Measurements from ENCODE around the gene CFL2. TPM values are rescaled to one million over a fixed set of nuclear protein-coding genes. Genes with fewer than 3 reads are reported as not detected.

The CFL2 gene
- total and polyA plus RNA-seq, 11 donors, result 381 to 1,097 (median 556) TPM

- Histone ChIP-seq H3K4me3 (no peak overlapping the region), H3K4me1 (peaks cover 0 to 10% (median 0%) of the 10 kb centered on the region in 12 donors), H3K27me3 (peaks cover 0 to 5% (median 0%) of the 10 kb centered on the region in 9 donors), H3K27ac (no peak overlapping the region), H3K36me3 (no peaks in the 10 kb centered on the region), H3K9me3 (no peaks in the 10 kb centered on the region)
- 77 to 87% (median 83%) methylated on average over 3 of the region's 3 CpGs for WGBS, 4 donors
- TF ChIP-seq POLR2A (IDR thresholded peaks at IDR 0.05) (no peak), CTCF (IDR thresholded peaks at IDR 0.05) (no peak)
- intact Hi-C loops (cut with DNase I), result no loop called here
- no peak for DNase-seq
- ATAC-seq, result no peak
Measured at GRCh38 chr14:34688470-34689206, 25.8 kb downstream of the CFL2 start.

GRCh38 chr14:34685819-34686428 is 28.5 kb downstream of the CFL2 start:
- 62 to 68% (median 63%) methylated on average over 7 of the region's 7 CpGs for WGBS, 4 donors
- Histone ChIP-seq H3K36me3 (no peaks in the 10 kb centered on the region), H3K27ac (no peak overlapping the region), H3K4me1 (peaks cover 0 to 7% (median 0%) of the 10 kb centered on the region in 12 donors), H3K27me3 (peaks cover 0 to 5% (median 0%) of the 10 kb centered on the region in 9 donors), H3K4me3 (no peak overlapping the region), H3K9me3 (no peaks in the 10 kb centered on the region)
- intact Hi-C loops (cut with DNase I), result no loop called here
- ATAC-seq, result no peak
- no peak for TF ChIP-seq CTCF (IDR thresholded peaks at IDR 0.05)
- no peak for TF ChIP-seq POLR2A (IDR thresholded peaks at IDR 0.05)
- DNase-seq, result no peak

GRCh38 chr14:34684578-34684977 is 29.8 kb downstream of the CFL2 start:
- Histone ChIP-seq H3K4me1 (peaks cover 0 to 7% (median 0%) of the 10 kb centered on the region in 12 donors), H3K27ac (no peak overlapping the region), H3K36me3 (no peaks in the 10 kb centered on the region), H3K4me3 (no peak overlapping the region), H3K27me3 (peaks cover 0 to 5% (median 0%) of the 10 kb centered on the region in 9 donors), H3K9me3 (no peaks in the 10 kb centered on the region)
- intact Hi-C loops (cut with DNase I), result loop anchor here in 1 of 10 donors (5.0 kb wide), 1 partner anchor 33 kb away; no protein-coding TSS in a partner anchor
- ATAC-seq (no peak), DNase-seq (no peak)
- TF ChIP-seq POLR2A (IDR thresholded peaks at IDR 0.05) (no peak), CTCF (IDR thresholded peaks at IDR 0.05) (no peak)

GRCh38 chr14:34682787-34683321 is 31.5 kb downstream of the CFL2 start:
- intact Hi-C loops (cut with DNase I), result loop anchor here in 1 of 10 donors (5.0 kb wide), 1 partner anchor 34 kb away; no protein-coding TSS in a partner anchor
- no peak for TF ChIP-seq CTCF (IDR thresholded peaks at IDR 0.05)
- no peak for TF ChIP-seq POLR2A (IDR thresholded peaks at IDR 0.05)
- Histone ChIP-seq H3K4me1 (peaks cover 0 to 7% (median 0%) of the 10 kb centered on the region in 12 donors), H3K27ac (peak overlapping the region in 6 of 12 donors; percentile 12 to 79 (median 58)), H3K27me3 (peaks cover 0 to 5% (median 0%) of the 10 kb centered on the region in 9 donors), H3K4me3 (peak overlapping the region in 2 of 12 donors; percentile 13 to 15), H3K36me3 (no peaks in the 10 kb centered on the region), H3K9me3 (no peaks in the 10 kb centered on the region)
- 17 to 49% (median 44%) methylated on average over 2 of the region's 2 CpGs for WGBS, 4 donors
- ATAC-seq, result peak; percentile 73 to 94 (median 87)
- peak in 1 of 5 donors; percentile 30 for DNase-seq
